SK-N-SH (cell line): Measurements from ENCODE around the gene FIBP. TPM values are rescaled to one million over a fixed set of nuclear protein-coding genes. Genes with fewer than 3 reads are reported as not detected.

Source experiments
- CTCF ChIA-PET: fragments of 300-600, 350-600 bp; formaldehyde crosslinking; extraction: SDS; loops from one replicate; lab custom pipeline; 2021; lab: Yijun Ruan, JAX
- POLR2A ChIA-PET: fragments of 350-600 bp; sonication (Branson Sonifier 250); formaldehyde crosslinking; extraction: SDS; loops from one replicate; lab custom pipeline; 2020; ENCODE audit warnings: antibody characterized with exemption, inconsistent platforms; lab: Yijun Ruan, JAX
- DNase-seq: peaks from one replicate; pipeline ENCODE4 v3.0.0; 2012
- H2AFZ ChIP-seq: fragments of 200-600 bp; sonication (generic); 2 replicates; pipeline ENCODE4 v1.8.1; 2016; ENCODE audit warnings: antibody characterized with exemption, mild to moderate bottlenecking, low read depth
- H3F3A ChIP-seq: fragments of 200-600 bp; sonication (generic); replicated peaks from 2 replicates; pipeline ENCODE3; 2016; ENCODE audit warnings: antibody characterized with exemption, mild to moderate bottlenecking; ENCODE audit not compliant: insufficient read depth
- H3K27ac ChIP-seq, 2 experiments: fragments of 200-500 bp in 1 of 2; fragments of 200-600 bp in 1 of 2; sonication (Bioruptor generic) in 1 of 2; sonication (generic), shearing (Covaris generic) in 1 of 2; 2 replicates each; pipeline versions ENCODE4 v1.5.1 to v1.6.1; 2014 to 2016; ENCODE audit warnings: low read depth in 2 of 2, inconsistent platforms in 1 of 2, low read length in 1 of 2, mild to moderate bottlenecking in 1 of 2, mixed read lengths in 1 of 2
- H3K27me3 ChIP-seq: fragments of 200-600 bp; sonication (generic), shearing (Covaris generic); 2 replicates; pipeline ENCODE4 v1.6.1; 2016; ENCODE audit warnings: mixed run types; ENCODE audit not compliant: insufficient read depth
- H3K36me3 ChIP-seq, 2 experiments: fragments of 200-500 bp in 1 of 2; fragments of 200-600 bp in 1 of 2; sonication (Bioruptor generic) in 1 of 2; sonication (generic) in 1 of 2; replicated peaks in 1 of 2; 2 replicates each; pipeline versions ENCODE3 to v1.5.1; 2014 to 2016; ENCODE audit warnings: low read length in 1 of 2, mild to moderate bottlenecking in 1 of 2; ENCODE audit not compliant: insufficient read depth in 2 of 2, control insufficient read depth in 1 of 2
- H3K4me1 ChIP-seq, 2 experiments: fragments of 200-500 bp in 1 of 2; fragments of 200-600 bp in 1 of 2; sonication (Bioruptor generic) in 1 of 2; sonication (generic), shearing (Covaris generic) in 1 of 2; 2 replicates each; pipeline versions ENCODE4 v1.5.1 to v1.6.1; 2014 to 2016; ENCODE audit warnings: low read depth in 1 of 2, low read length in 1 of 2, mixed run types in 1 of 2; ENCODE audit not compliant: insufficient read depth in 2 of 2, control insufficient read depth in 1 of 2
- H3K4me2 ChIP-seq: fragments of 200-600 bp; sonication (generic), shearing (Covaris generic); 2 replicates; pipeline ENCODE4 v1.6.1; 2017; ENCODE audit warnings: mixed run types
- H3K4me3 ChIP-seq, 2 experiments: fragments of 200-500 bp in 1 of 2; fragments of 200-600 bp in 1 of 2; sonication (Bioruptor generic) in 1 of 2; sonication (generic), shearing (Covaris generic) in 1 of 2; 2 replicates each; pipeline versions ENCODE4 v1.5.1 to v1.8.1; 2014 to 2016; ENCODE audit warnings: low read depth in 2 of 2, inconsistent platforms in 1 of 2, low read length in 1 of 2, mild to moderate bottlenecking in 1 of 2, mixed read lengths in 1 of 2, moderate library complexity in 1 of 2
- H3K79me2 ChIP-seq: fragments of 200-600 bp; sonication (generic); 2 replicates; pipeline ENCODE4 v1.8.1; 2017; ENCODE audit warnings: mild to moderate bottlenecking; ENCODE audit not compliant: insufficient read depth
- H3K9ac ChIP-seq: fragments of 200-600 bp; sonication (generic); 2 replicates; pipeline ENCODE4 v1.6.1; 2017; ENCODE audit warnings: mixed run types
- H3K9me2 ChIP-seq: fragments of 200-600 bp; sonication (generic); 2 replicates; pipeline ENCODE4 v1.6.1; 2017; ENCODE audit warnings: mixed run types
- H3K9me3 ChIP-seq: fragments of 200-600 bp; sonication (generic); 2 replicates; pipeline ENCODE4 v1.6.1; 2017; ENCODE audit warnings: mixed run types, mild to moderate bottlenecking, moderate library complexity
- H4K20me1 ChIP-seq: fragments of 200-600 bp; sonication (generic); 2 replicates; pipeline ENCODE4 v1.6.1; 2017; ENCODE audit warnings: mild to moderate bottlenecking, mixed run types; ENCODE audit not compliant: insufficient read depth
- CTCF ChIP-seq: fragments of 200-600 bp; sonication (generic); IDR thresholded peaks from 2 replicates; pipeline ENCODE4 v1.6.1; 2017; ENCODE audit warnings: antibody characterized with exemption, mild to moderate bottlenecking, moderate library complexity
- ELF1 ChIP-seq: IDR thresholded peaks from 2 replicates; pipeline ENCODE4 v1.4.0; 2012
- EP300 ChIP-seq, 2 experiments: IDR thresholded peaks; 2 replicates each; pipeline versions ENCODE4 v1.4.0 to v1.6.1; 2012; ENCODE audit warnings: borderline replicate concordance in 1 of 2, low read depth in 1 of 2, low read length in 1 of 2
- GABPA ChIP-seq: IDR thresholded peaks from 2 replicates; pipeline ENCODE4 v1.4.0; 2012; ENCODE audit warnings: low read depth, mild to moderate bottlenecking
- IRF3 ChIP-seq: fragments of 150-350 bp; IDR thresholded peaks from 2 replicates; pipeline ENCODE4 v1.6.1; 2016; ENCODE audit warnings: mild to moderate bottlenecking, low read depth, low read length
- MAX ChIP-seq: IDR thresholded peaks from 2 replicates; pipeline ENCODE4 v1.4.0; 2012; ENCODE audit warnings: low read depth
- MEF2A ChIP-seq: IDR thresholded peaks from 2 replicates; pipeline ENCODE4 v1.4.0; 2012; ENCODE audit warnings: low read depth, borderline replicate concordance
- MXI1 ChIP-seq: IDR thresholded peaks from 2 replicates; pipeline ENCODE4 v1.6.1; 2012; ENCODE audit warnings: mild to moderate bottlenecking, low read depth, low read length, improper control_type of control experiment
- NFIC ChIP-seq: IDR thresholded peaks from 2 replicates; pipeline ENCODE4 v1.4.0; 2012; ENCODE audit warnings: borderline replicate concordance
- NRF1 ChIP-seq: IDR thresholded peaks from 2 replicates; pipeline ENCODE4 v1.6.1; 2012; ENCODE audit warnings: low read depth, mild to moderate bottlenecking, low read length
- PBX3 ChIP-seq: IDR thresholded peaks from 2 replicates; pipeline ENCODE4; 2012
- POLR2AphosphoS5 ChIP-seq: IDR thresholded peaks from 2 replicates; pipeline ENCODE4 v1.6.1; 2012; ENCODE audit warnings: low read depth, low read length
- RAD21 ChIP-seq: IDR thresholded peaks from 2 replicates; pipeline ENCODE4 v1.6.1; 2012; ENCODE audit warnings: mild to moderate bottlenecking, low read length
- RCOR1 ChIP-seq: fragments of 150-350 bp; IDR thresholded peaks from 2 replicates; pipeline ENCODE4 v1.6.1; 2017; ENCODE audit warnings: antibody characterized with exemption, low read length
- REST ChIP-seq: IDR thresholded peaks from 2 replicates; pipeline ENCODE4 v1.6.1; 2012; ENCODE audit warnings: mild to moderate bottlenecking, low read depth, low read length, moderate library complexity
- RXRA ChIP-seq: IDR thresholded peaks from 2 replicates; pipeline ENCODE4 v1.4.0; 2012; ENCODE audit warnings: low read depth, mild to moderate bottlenecking, borderline replicate concordance
- TAF1 ChIP-seq: IDR thresholded peaks from 2 replicates; pipeline ENCODE4 v1.6.1; 2012; ENCODE audit warnings: low read depth, mild to moderate bottlenecking, low read length, moderate library complexity, borderline replicate concordance
- TCF12 ChIP-seq: IDR thresholded peaks from 2 replicates; pipeline ENCODE4 v1.4.0; 2012
- WGBS: methylation state at CpG from one replicate; pipeline ENCODE4 v1.1.6; 2017; ENCODE audit warnings: low lambda C conversion rate; 5-methylcytosine and 5-hydroxymethylcytosine counted together
- polyA plus RNA-seq, 3 experiments: library from polyadenylated mRNA; depleted of rRNA; stranded (reverse); fragments of >200 nt; gene quantifications; 2 replicates each; pipeline ENCODE4 v1.2.3, GENCODE V29; 2012

FIBP gene
- polyA plus RNA-seq, 1 of the 3 experiments (the other 2 are of a cell fraction), result 190 TPM

- DNase-seq, result peak; percentile 90
- TF ChIP-seq NFIC (no peak), MAX (peak; percentile 56), EP300 (IDR thresholded peaks at IDR 0.05; ENCODE audit: borderline replicate concordance in 1 of 2, low read depth in 1 of 2, low read length in 1 of 2) (peak in 1 of 2 experiments; percentile 20; a peak in 1 of 4 replicates), NRF1 (peak; percentile 37), IRF3 (no peak), RCOR1 (no peak), REST (peak; percentile 16; the same call in 1 of the 2 replicates), TCF12 (no peak), ELF1 (peak; percentile 66), MXI1 (peak; percentile 25), TAF1 (peak; percentile 83), RXRA (no peak), GABPA (peak; percentile 60; the same call in 1 of the 2 replicates), RAD21 (no peak), POLR2AphosphoS5 (peak; percentile 74), MEF2A (no peak), PBX3 (no peak), CTCF (peak; percentile 25; the same call in 1 of the 2 replicates)
- H3K4me1 ChIP-seq, result peaks cover 10 to 29% of the 10 kb centered on the region in 2 experiments
- H3K4me2 ChIP-seq, result peak overlapping the region; percentile 99
- no peaks in the 10 kb centered on the region for H3K9me3 ChIP-seq
- CTCF ChIA-PET, result interaction anchor here (0.7 to 18.4 kb wide), 24 partner anchors 9 to 318 kb away, joined by 3 to 374 read pairs (median 4); partner anchors contain the start of genes BANF1, CCDC85B, CTSW and EFEMP2
- no peaks in the 10 kb centered on the region for H3K9me2 ChIP-seq
- peak overlapping the region; percentile 97 to 99 for H3K4me3 ChIP-seq
- H3K9ac ChIP-seq, result peak overlapping the region; percentile 86
- H3K79me2 ChIP-seq, result peaks cover 74% of the 10 kb centered on the region
- H3K27me3 ChIP-seq, result no peaks in the 10 kb centered on the region
- peaks cover 50% of the 10 kb centered on the region for H3F3A ChIP-seq
- H3K27ac ChIP-seq, result peak overlapping the region; percentile 93
- WGBS, result 1% methylated on average over 7 of the region's 46 CpGs
- peaks cover 33% of the 10 kb centered on the region for H4K20me1 ChIP-seq
- POLR2A ChIA-PET, result interaction anchor here (0.7 to 5.0 kb wide), 16 partner anchors 8 to 1081 kb away, joined by 3 to 59 read pairs (median 6); partner anchors contain the start of genes BANF1, CCDC85B, EIF1AD and FIBP
- H2AFZ ChIP-seq, result peak overlapping the region; percentile 69; the same call in 1 of the 2 replicates
- peaks cover 34 to 51% of the 10 kb centered on the region in 2 experiments for H3K36me3 ChIP-seq
Measured at GRCh38 chr11:65859095-65859811, 29.0 kb downstream of the FIBP start.
